ENCODE measurements around the gene GSG1L.

The GSG1L gene

GRCh38 chr16:27932542-27933135 is 130.9 kb downstream of the GSG1L start:
- DNase-seq = no peak

- no peak for DNase-seq
These were observed 133.7 kb downstream of the GSG1L start for GRCh38 chr16:27929818-27930217.

- no peak for DNase-seq
These were observed 135.0 kb downstream of the GSG1L start for GRCh38 chr16:27928542-27928941.

- DNase-seq = no peak
These were observed 136.1 kb downstream of the GSG1L start for GRCh38 chr16:27927266-27927901.

GRCh38 chr16:27925612-27926011 is 137.9 kb downstream of the GSG1L start:
- DNase-seq = no peak

GRCh38 chr16:27924411-27925118 is 138.9 kb downstream of the GSG1L start:
- no peak for DNase-seq

GRCh38 chr16:27923751-27924150 is 139.8 kb downstream of the GSG1L start:
- DNase-seq = no peak

- no peak for DNase-seq
These were observed 141.1 kb downstream of the GSG1L start for GRCh38 chr16:27922433-27922832.

- DNase-seq = no peak
These were observed 142.4 kb downstream of the GSG1L start for GRCh38 chr16:27921134-27921533.

GRCh38 chr16:27920391-27920891 is 143.1 kb downstream of the GSG1L start:
- no peak for DNase-seq

- no peak for DNase-seq
These were observed 144.8 kb downstream of the GSG1L start for GRCh38 chr16:27918755-27919154.

- no peak for DNase-seq
These were observed 145.6 kb downstream of the GSG1L start for GRCh38 chr16:27917949-27918348.

GRCh38 chr16:27911486-27911885 is 152.0 kb downstream of the GSG1L start:
- DNase-seq = no peak

GRCh38 chr16:27907457-27907972 is 156.0 kb downstream of the GSG1L start:
- no peak for DNase-seq

- DNase-seq = no peak
These were observed 156.6 kb downstream of the GSG1L start for GRCh38 chr16:27906883-27907282.

- DNase-seq = no peak
These were observed 160.4 kb downstream of the GSG1L start for GRCh38 chr16:27903046-27903655.

GRCh38 chr16:27902551-27902950 is 161.0 kb downstream of the GSG1L start:
- DNase-seq = no peak

GRCh38 chr16:27901956-27902355 is 161.6 kb downstream of the GSG1L start:
- DNase-seq = no peak

GRCh38 chr16:27899736-27900135 is 163.8 kb downstream of the GSG1L start:
- DNase-seq = no peak

- DNase-seq = no peak
These were observed 169.1 kb downstream of the GSG1L start for GRCh38 chr16:27894386-27894785.

GRCh38 chr16:27892879-27893278 is 170.6 kb downstream of the GSG1L start:
- no peak for DNase-seq

- no peak for DNase-seq
These were observed 172.6 kb downstream of the GSG1L start for GRCh38 chr16:27890866-27891265.

- no peak for DNase-seq
These were observed 173.5 kb downstream of the GSG1L start for GRCh38 chr16:27890006-27890405.
